ENCODE results near the gene GOSR2. TPM values are rescaled to one million over a fixed set of nuclear protein-coding genes. Genes with fewer than 3 reads are reported as not detected.

GOSR2 gene
- total RNA-seq, 1 experiment from 2014 or later: 53.5 TPM

DNA sequence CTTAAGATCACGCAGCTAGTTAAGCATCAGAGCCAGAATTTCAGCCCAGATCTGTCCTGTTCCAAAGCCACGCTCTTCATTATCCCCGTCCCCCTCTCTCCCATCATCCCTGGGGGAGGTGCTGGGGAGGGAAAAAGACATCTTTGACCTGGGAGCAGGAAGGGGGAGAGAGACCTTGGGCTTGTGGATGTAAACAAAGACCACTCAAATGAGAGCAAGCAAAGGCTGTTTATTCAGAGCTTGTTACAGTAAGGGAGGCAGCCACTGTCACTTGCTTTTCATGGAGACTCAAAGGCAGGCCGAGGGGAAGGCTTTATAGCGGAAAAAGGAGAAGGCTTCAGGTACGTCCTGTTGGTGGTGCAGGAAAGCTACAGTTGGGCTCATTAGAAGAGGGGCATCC is 59.6 kb downstream of the GOSR2 start:
- Histone ChIP-seq H3K23ac (ENCODE audit: insufficient read length, low read depth, low read length) (no peak overlapping the region), H3K4me1 (ENCODE audit: insufficient read depth, low read length) (no peaks in the 10 kb centered on the region; the same call in 1 of the 2 replicates), H2BK15ac (ENCODE audit: low read depth, low read length) (no peak overlapping the region), H3K4ac (ENCODE audit: low read depth, low read length) (no peak overlapping the region), H3K27ac (ENCODE audit: insufficient read length, low read depth, low read length) (no peak overlapping the region), H2AK5ac (ENCODE audit: insufficient read length, low read length) (no peak overlapping the region), H3K23me2 (ENCODE audit: insufficient read length, low read depth, low read length, poor library complexity, severe bottlenecking) (peaks cover 16% of the 10 kb centered on the region), H3K27me3 (ENCODE audit: insufficient read depth, low read length) (peaks cover 5% of the 10 kb centered on the region; the same call in 1 of the 2 replicates), H3K14ac (ENCODE audit: insufficient read depth, low read length) (no peak overlapping the region), H3K18ac (ENCODE audit: insufficient read length, low read depth, low read length) (no peak overlapping the region), H2BK12ac (ENCODE audit: insufficient read length, low read depth, low read length) (no peak overlapping the region), H4K5ac (ENCODE audit: insufficient read length, low read depth, low read length) (no peak overlapping the region), H3K79me2 (ENCODE audit: insufficient read depth, low read length) (no peaks in the 10 kb centered on the region), H3K9me3 (ENCODE audit: control insufficient read depth, low read depth, low read length) (no peaks in the 10 kb centered on the region), H3K56ac (ENCODE audit: insufficient read length, low read depth, low read length) (no peak overlapping the region), H3K9ac (ENCODE audit: extremely low read depth, insufficient read length, low read length) (no peak overlapping the region), H2BK20ac (ENCODE audit: low read depth, low read length, poor library complexity, severe bottlenecking) (no peak overlapping the region), H3T11ph (ENCODE audit: low read length) (no peak overlapping the region), H2BK120ac (ENCODE audit: low read depth, low read length, poor library complexity, severe bottlenecking) (no peak overlapping the region), H4K20me1 (ENCODE audit: control insufficient read depth, insufficient read depth, insufficient read length) (no peaks in the 10 kb centered on the region), H3K4me2 (ENCODE audit: insufficient read depth, insufficient read length, low read length) (no peak overlapping the region), H3K79me1 (ENCODE audit: insufficient read depth, low read depth, low read length, poor library complexity, severe bottlenecking) (no peaks in the 10 kb centered on the region), H4K8ac (replicated peaks; ENCODE audit: insufficient read length, low read depth, low read length) (no peak overlapping the region), H2BK5ac (ENCODE audit: insufficient read length, low read length) (no peak overlapping the region), H4K91ac (ENCODE audit: insufficient read length, low read depth, low read length) (no peak overlapping the region), H2AFZ (ENCODE audit: low read length) (no peak overlapping the region)
- peaks cover 0 to 3% (median 0%) of the 10 kb centered on the region in 3 experiments; a peak in 2 of 7 replicates for H3K36me3 Mint-ChIP-seq (ENCODE audit: insufficient read depth in 1 of 3, low read depth in 3 of 3)
- peaks cover 61% of the 10 kb centered on the region for H3K27me3 Mint-ChIP-seq (ENCODE audit: low read depth)
- no peak for DNase-seq
- no CpG with 5 or more reads among the region's 6 CpGs for WGBS (ENCODE audit: extremely low coverage, insufficient read length, low lambda C conversion rate)
- H3K4me3 Mint-ChIP-seq: no peak overlapping the region
- H3K27ac Mint-ChIP-seq: no peak overlapping the region
- TF ChIP-seq, protein P1, sequence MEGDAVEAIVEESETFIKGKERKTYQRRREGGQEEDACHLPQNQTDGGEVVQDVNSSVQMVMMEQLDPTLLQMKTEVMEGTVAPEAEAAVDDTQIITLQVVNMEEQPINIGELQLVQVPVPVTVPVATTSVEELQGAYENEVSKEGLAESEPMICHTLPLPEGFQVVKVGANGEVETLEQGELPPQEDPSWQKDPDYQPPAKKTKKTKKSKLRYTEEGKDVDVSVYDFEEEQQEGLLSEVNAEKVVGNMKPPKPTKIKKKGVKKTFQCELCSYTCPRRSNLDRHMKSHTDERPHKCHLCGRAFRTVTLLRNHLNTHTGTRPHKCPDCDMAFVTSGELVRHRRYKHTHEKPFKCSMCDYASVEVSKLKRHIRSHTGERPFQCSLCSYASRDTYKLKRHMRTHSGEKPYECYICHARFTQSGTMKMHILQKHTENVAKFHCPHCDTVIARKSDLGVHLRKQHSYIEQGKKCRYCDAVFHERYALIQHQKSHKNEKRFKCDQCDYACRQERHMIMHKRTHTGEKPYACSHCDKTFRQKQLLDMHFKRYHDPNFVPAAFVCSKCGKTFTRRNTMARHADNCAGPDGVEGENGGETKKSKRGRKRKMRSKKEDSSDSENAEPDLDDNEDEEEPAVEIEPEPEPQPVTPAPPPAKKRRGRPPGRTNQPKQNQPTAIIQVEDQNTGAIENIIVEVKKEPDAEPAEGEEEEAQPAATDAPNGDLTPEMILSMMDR (conservative IDR thresholded peaks at IDR 0.05): no peak
- H3K4me1 Mint-ChIP-seq: peaks cover 19 to 32% of the 10 kb centered on the region in 2 experiments
- H3K9me3 Mint-ChIP-seq: peaks cover 3 to 9% of the 10 kb centered on the region in 2 experiments; a peak in 2 of 5 replicates

Measured in H9 (cell line).